Testis (tissue), 2 donors: ENCODE measurements around the gene GMEB2.

Experiments
- POLR2A ChIP-seq: fragments of 450-650 bp; IDR thresholded peaks from one replicate; pipeline ENCODE4 v1.6.1; 2017; ENCODE audit warnings: antibody characterized with exemption, mild to moderate bottlenecking, moderate library complexity
- TF ChIP-seq, protein P1 (sequence below), 3 experiments: fragments of 450-650 bp in 2 of 3; fragments of 200-600 bp in 1 of 3; sonication (generic) in 1 of 3; IDR thresholded peaks; one replicate each; pipeline ENCODE4 v1.5.1; 2016 to 2019; ENCODE audit warnings: antibody characterized with exemption in 3 of 3, mild to moderate bottlenecking in 2 of 3, moderate library complexity in 1 of 3

DNA sequence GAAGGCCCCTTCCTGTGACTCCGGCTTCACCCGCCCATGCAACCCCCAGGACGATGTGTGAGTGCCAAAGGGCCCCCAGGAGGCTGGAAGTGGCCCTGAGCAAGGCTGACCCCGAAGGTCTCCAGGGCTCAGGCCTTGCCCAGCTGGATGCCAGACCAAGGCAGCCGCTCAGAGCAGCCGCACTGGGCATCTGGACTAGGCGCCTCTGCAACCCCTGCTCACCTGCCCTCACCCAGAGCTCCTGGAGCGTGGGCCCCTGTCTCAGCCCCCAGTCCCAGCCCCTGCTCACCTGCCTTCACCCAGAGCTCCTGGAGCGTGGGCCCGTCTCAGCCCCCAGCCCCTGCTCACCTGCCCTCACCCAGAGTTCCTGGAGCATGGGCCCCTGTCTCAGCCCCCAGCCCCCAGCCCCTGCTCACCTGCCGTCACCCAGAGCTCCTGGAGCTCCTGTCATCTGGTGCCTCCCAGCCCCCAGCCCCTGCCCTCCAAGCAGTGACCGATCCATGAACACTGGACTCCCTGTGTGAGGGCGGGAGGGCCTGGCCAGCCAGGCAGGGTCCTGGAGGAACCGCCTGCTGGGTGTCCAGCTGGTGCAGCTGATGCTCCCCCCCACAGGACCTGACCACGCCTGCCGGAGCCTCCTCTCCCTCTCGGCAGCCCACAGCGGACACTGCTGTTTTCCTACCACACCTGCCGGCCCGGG lies 80.5 kb downstream of the GMEB2 start:
- TF ChIP-seq, protein P1, sequence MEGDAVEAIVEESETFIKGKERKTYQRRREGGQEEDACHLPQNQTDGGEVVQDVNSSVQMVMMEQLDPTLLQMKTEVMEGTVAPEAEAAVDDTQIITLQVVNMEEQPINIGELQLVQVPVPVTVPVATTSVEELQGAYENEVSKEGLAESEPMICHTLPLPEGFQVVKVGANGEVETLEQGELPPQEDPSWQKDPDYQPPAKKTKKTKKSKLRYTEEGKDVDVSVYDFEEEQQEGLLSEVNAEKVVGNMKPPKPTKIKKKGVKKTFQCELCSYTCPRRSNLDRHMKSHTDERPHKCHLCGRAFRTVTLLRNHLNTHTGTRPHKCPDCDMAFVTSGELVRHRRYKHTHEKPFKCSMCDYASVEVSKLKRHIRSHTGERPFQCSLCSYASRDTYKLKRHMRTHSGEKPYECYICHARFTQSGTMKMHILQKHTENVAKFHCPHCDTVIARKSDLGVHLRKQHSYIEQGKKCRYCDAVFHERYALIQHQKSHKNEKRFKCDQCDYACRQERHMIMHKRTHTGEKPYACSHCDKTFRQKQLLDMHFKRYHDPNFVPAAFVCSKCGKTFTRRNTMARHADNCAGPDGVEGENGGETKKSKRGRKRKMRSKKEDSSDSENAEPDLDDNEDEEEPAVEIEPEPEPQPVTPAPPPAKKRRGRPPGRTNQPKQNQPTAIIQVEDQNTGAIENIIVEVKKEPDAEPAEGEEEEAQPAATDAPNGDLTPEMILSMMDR (IDR thresholded peaks at IDR 0.05): no peak
- no peak for TF ChIP-seq POLR2A
